GM18502 (cell line): ENCODE results near the gene SH3BP5.

Experiments used
- ATAC-seq: cut with Tn5 transposase; IDR thresholded peaks from one replicate; pipeline ENCODE4 v1.9.1; 2021; ENCODE audit warnings: mild to moderate bottlenecking; ENCODE audit not compliant: unreplicated experiment, poor library complexity

The SH3BP5 gene

GRCh38 chr3:15279671-15280402 is 52.5 kb downstream of the SH3BP5 start:
- ATAC-seq: no peak

- ATAC-seq: no peak
Observed at GRCh38 chr3:15279205-15279604, 53.2 kb downstream of the SH3BP5 start.

- no peak for ATAC-seq
Observed at GRCh38 chr3:15277861-15278500, 54.4 kb downstream of the SH3BP5 start.

GRCh38 chr3:15276028-15276724 is 56.2 kb downstream of the SH3BP5 start:
- ATAC-seq: no peak

- ATAC-seq: no peak
Observed at GRCh38 chr3:15273227-15273626, 59.2 kb downstream of the SH3BP5 start.

GRCh38 chr3:15272426-15273196 is 59.8 kb downstream of the SH3BP5 start:
- ATAC-seq: no peak

- ATAC-seq: peak; percentile 75
Observed at GRCh38 chr3:15271785-15272381, 60.5 kb downstream of the SH3BP5 start.

GRCh38 chr3:15271030-15271429 is 61.4 kb downstream of the SH3BP5 start:
- ATAC-seq: no peak

- ATAC-seq: no peak
Observed at GRCh38 chr3:15269091-15269989, 63.0 kb downstream of the SH3BP5 start.

- peak; percentile 37 for ATAC-seq
Observed at GRCh38 chr3:15268033-15268631, 64.3 kb downstream of the SH3BP5 start.

GRCh38 chr3:15267502-15267901 is 64.9 kb downstream of the SH3BP5 start:
- no peak for ATAC-seq

- no peak for ATAC-seq
Observed at GRCh38 chr3:15266510-15267376, 65.6 kb downstream of the SH3BP5 start.

- ATAC-seq: no peak
Observed at GRCh38 chr3:15265655-15266509, 66.5 kb downstream of the SH3BP5 start.

GRCh38 chr3:15264486-15264885 is 67.9 kb downstream of the SH3BP5 start:
- ATAC-seq: no peak

GRCh38 chr3:15263926-15264325 is 68.5 kb downstream of the SH3BP5 start:
- no peak for ATAC-seq

GRCh38 chr3:15263120-15263519 is 69.3 kb downstream of the SH3BP5 start:
- ATAC-seq: no peak

- ATAC-seq: no peak
Observed at GRCh38 chr3:15262021-15262420, 70.4 kb downstream of the SH3BP5 start.
